PFSK-1 (cell line): ENCODE results near the gene PPM1D.

Experiments used
- FOXP2 ChIP-seq: optimal IDR thresholded peaks from 2 replicates; pipeline ENCODE3; 2011; ENCODE audit warnings: borderline replicate concordance, control low read depth, inconsistent platforms; ENCODE audit not compliant: insufficient read depth; ENCODE audit errors: extremely low read length, extremely low read depth
- POLR2AphosphoS5 ChIP-seq: IDR thresholded peaks from 2 replicates; pipeline ENCODE4 v1.6.1; 2012; ENCODE audit warnings: low read depth, mild to moderate bottlenecking, control low read depth, low read length, moderate library complexity
- REST ChIP-seq, 2 experiments: IDR thresholded peaks; 2 replicates each; pipeline versions ENCODE4 v1.6.1 to v1.8.0; 2011 to 2012; ENCODE audit warnings: low read depth in 2 of 2, low read length in 2 of 2, control low read depth in 1 of 2, inconsistent platforms in 1 of 2, mild to moderate bottlenecking in 1 of 2, moderate library complexity in 1 of 2; ENCODE audit not compliant: insufficient read depth in 1 of 2
- SIN3A ChIP-seq: IDR thresholded peaks from 2 replicates; pipeline ENCODE4 v1.6.1; 2012; ENCODE audit warnings: mild to moderate bottlenecking, low read length, moderate library complexity, borderline replicate concordance; ENCODE audit not compliant: insufficient read depth
- TAF1 ChIP-seq: IDR thresholded peaks from 2 replicates; pipeline ENCODE4 v1.6.1; 2012; ENCODE audit warnings: low read length, control low read depth, borderline replicate concordance; ENCODE audit not compliant: insufficient read depth

The PPM1D gene

GRCh38 chr17:60637683-60638082 lies 37.7 kb downstream of the PPM1D start:
- no peak for TF ChIP-seq TAF1
- TF ChIP-seq SIN3A, result no peak
- TF ChIP-seq POLR2AphosphoS5, result no peak
- TF ChIP-seq REST (IDR thresholded peaks at IDR 0.05; ENCODE audit: insufficient read depth in 1 of 2, low read depth in 2 of 2, low read length in 2 of 2), result no peak

- TF ChIP-seq TAF1, result no peak
- no peak for TF ChIP-seq FOXP2
- TF ChIP-seq POLR2AphosphoS5, result no peak
- TF ChIP-seq SIN3A, result no peak
- TF ChIP-seq REST (IDR thresholded peaks at IDR 0.05; ENCODE audit: insufficient read depth in 1 of 2, low read depth in 2 of 2, low read length in 2 of 2), result no peak
Observed at GRCh38 chr17:60639019-60639330, 39.0 kb downstream of the PPM1D start.

- TF ChIP-seq REST (IDR thresholded peaks at IDR 0.05; ENCODE audit: insufficient read depth in 1 of 2, low read depth in 2 of 2, low read length in 2 of 2) (no peak), FOXP2 (no peak), TAF1 (no peak), POLR2AphosphoS5 (no peak), SIN3A (no peak)
Observed at GRCh38 chr17:60640503-60640902, 40.5 kb downstream of the PPM1D start.

- TF ChIP-seq FOXP2 (no peak), SIN3A (no peak), TAF1 (no peak), REST (IDR thresholded peaks at IDR 0.05; ENCODE audit: insufficient read depth in 1 of 2, low read depth in 2 of 2, low read length in 2 of 2) (no peak), POLR2AphosphoS5 (no peak)
Observed at GRCh38 chr17:60641126-60641525, 41.1 kb downstream of the PPM1D start.

GRCh38 chr17:60641810-60642220 lies 41.8 kb downstream of the PPM1D start:
- TF ChIP-seq POLR2AphosphoS5 (no peak), REST (IDR thresholded peaks at IDR 0.05; ENCODE audit: insufficient read depth in 1 of 2, low read depth in 2 of 2, low read length in 2 of 2) (no peak), TAF1 (no peak), SIN3A (no peak), FOXP2 (no peak)
